Kidney (tissue), 14 donors: Measurements from ENCODE around the gene PACSIN2. TPM values are rescaled to one million over a fixed set of nuclear protein-coding genes. Genes with fewer than 3 reads are reported as not detected.

Experiments used
- DNase-seq, 5 donors: peaks; one replicate each; pipeline ENCODE4 v3.0.0-alpha.2; 2013 to 2020
- FAIRE-seq: peaks from 2 replicates; lab custom pipeline; 2012; peaks lifted over from hg19 to GRCh38; lab: Jason Lieb, UNC
- H3K27ac ChIP-seq, 2 donors: one replicate each; pipeline ENCODE4 v1.7.0; 2013; ENCODE audit warnings: low read depth in 2 of 2, low read length in 2 of 2, inconsistent platforms in 1 of 2
- H3K27me3 ChIP-seq: one replicate; pipeline ENCODE4 v1.7.1; 2013; ENCODE audit warnings: low read length, inconsistent platforms; ENCODE audit not compliant: control insufficient read depth, insufficient read depth
- H3K36me3 ChIP-seq, 3 donors: one replicate each; pipeline versions ENCODE4 v1.7.0 to v1.7.1; 2013; ENCODE audit warnings: low read length in 3 of 3, control low read depth in 1 of 3, inconsistent platforms in 1 of 3; ENCODE audit not compliant: insufficient read depth in 3 of 3, control insufficient read depth in 2 of 3
- H3K4me1 ChIP-seq, 3 donors: one replicate each; pipeline versions ENCODE4 v1.7.0 to v1.7.1; 2013; ENCODE audit warnings: low read length in 3 of 3, inconsistent platforms in 1 of 3, low read depth in 1 of 3; ENCODE audit not compliant: control insufficient read depth in 2 of 3, insufficient read depth in 2 of 3
- H3K4me3 ChIP-seq, 3 donors: one replicate each; pipeline versions ENCODE4 v1.7.0 to v1.8.1; 2013; ENCODE audit warnings: low read length in 3 of 3, control low read depth in 1 of 3, inconsistent platforms in 1 of 3
- H3K9ac ChIP-seq, 3 donors: one replicate each; pipeline versions ENCODE4 v1.7.0 to v1.7.1; 2013; ENCODE audit warnings: low read length in 3 of 3, control low read depth in 1 of 3, inconsistent platforms in 1 of 3
- H3K9me3 ChIP-seq, 3 donors: one replicate each; pipeline versions ENCODE4 v1.7.0 to v1.7.1; 2013; ENCODE audit warnings: low read length in 3 of 3, control low read depth in 1 of 3, inconsistent platforms in 1 of 3; ENCODE audit not compliant: control insufficient read depth in 2 of 3, insufficient read depth in 1 of 3
- intact Hi-C: fragments of 100-400 bp; cut with DNase I; formaldehyde crosslinking; loops from one replicate; pipeline ENCODE4 v1.11.1; 2022
- polyA plus RNA-seq: library from polyadenylated mRNA; stranded (reverse); fragments of 350-450 nt; fragmentation: Illumina TruSeq; extraction: RNeasy Lipid Tissue Mini Kit (QIAGEN cat#74804); gene quantifications from one replicate; pipeline ENCODE4 v1.2.3, GENCODE V29; 2014; ENCODE audit warnings: low read depth, low replicate concordance; ENCODE audit not compliant: insufficient read depth
- total RNA-seq: library from RNA; stranded (reverse); fragmentation: NEBNext Ultra II Directional; extraction: Animal tissue kit (Norgen Biotek cat#: 25700); gene quantifications from one replicate; pipeline ENCODE4 v1.2.1, GENCODE V29; 2021
- TF ChIP-seq, protein P1 (sequence below): IDR thresholded peaks from 3 replicates; pipeline ENCODE4 v1.5.1; 2012; ENCODE audit warnings: mild to moderate bottlenecking, moderate library complexity, borderline replicate concordance; ENCODE audit not compliant: insufficient read depth; ENCODE audit errors: extremely low read depth
- donor health status: control.
- donor health status: control.
- donor health status: control.
- donor health status: control.
- donor health status: control.
- donor health status: DM: yes; HTN: yes; CAD: no.
- donor health status: Normal renal cell carcinoma (clear cell type).

The PACSIN2 gene
- total and polyA plus RNA-seq, 2 donors from 2014 or later, result 56.3 to 105 TPM

DNA sequence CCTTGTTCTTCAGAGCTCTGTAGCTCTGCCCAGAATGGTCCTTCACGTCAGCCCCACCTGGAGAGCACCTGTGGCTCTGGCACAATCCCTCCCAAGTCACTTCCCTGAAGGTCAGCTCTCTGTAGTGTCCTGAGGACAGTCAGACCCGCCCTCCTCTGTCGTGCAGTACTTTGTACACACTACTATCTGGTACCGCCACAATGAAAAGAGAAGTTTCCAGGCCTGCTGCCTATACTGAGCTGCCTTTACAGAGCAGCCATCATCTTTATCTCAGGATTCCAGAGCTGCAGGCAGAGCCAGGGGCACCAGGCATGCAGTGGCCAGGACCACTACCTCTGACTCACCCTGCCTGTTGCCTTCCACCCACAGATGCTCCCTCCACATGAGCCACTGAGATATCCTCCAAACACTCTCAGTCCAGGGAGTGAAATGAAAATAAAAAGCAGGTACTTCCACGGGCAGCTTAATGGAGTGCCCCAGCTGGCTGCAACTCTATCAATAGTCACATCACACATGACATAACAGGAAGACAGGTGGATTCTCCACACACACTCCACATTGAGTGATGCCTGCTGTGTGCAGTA, 7.3 kb downstream of the PACSIN2 start:
- H3K9me3 ChIP-seq, result no peaks in the 10 kb centered on the region
- no peaks in the 10 kb centered on the region for H3K27me3 ChIP-seq
- peaks cover 0 to 26% (median 15%) of the 10 kb centered on the region in 3 donors for H3K4me1 ChIP-seq
- DNase-seq (peak in 1 of 5 donors; percentile 35), FAIRE-seq (no peak)
- no peaks in the 10 kb centered on the region for H3K36me3 ChIP-seq
- TF ChIP-seq, protein P1, sequence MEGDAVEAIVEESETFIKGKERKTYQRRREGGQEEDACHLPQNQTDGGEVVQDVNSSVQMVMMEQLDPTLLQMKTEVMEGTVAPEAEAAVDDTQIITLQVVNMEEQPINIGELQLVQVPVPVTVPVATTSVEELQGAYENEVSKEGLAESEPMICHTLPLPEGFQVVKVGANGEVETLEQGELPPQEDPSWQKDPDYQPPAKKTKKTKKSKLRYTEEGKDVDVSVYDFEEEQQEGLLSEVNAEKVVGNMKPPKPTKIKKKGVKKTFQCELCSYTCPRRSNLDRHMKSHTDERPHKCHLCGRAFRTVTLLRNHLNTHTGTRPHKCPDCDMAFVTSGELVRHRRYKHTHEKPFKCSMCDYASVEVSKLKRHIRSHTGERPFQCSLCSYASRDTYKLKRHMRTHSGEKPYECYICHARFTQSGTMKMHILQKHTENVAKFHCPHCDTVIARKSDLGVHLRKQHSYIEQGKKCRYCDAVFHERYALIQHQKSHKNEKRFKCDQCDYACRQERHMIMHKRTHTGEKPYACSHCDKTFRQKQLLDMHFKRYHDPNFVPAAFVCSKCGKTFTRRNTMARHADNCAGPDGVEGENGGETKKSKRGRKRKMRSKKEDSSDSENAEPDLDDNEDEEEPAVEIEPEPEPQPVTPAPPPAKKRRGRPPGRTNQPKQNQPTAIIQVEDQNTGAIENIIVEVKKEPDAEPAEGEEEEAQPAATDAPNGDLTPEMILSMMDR, result no peak
- no peak overlapping the region for H3K4me3 ChIP-seq
- no peak overlapping the region for H3K27ac ChIP-seq
- H3K9ac ChIP-seq, result no peak overlapping the region
- intact Hi-C loops, result no loop called here

GRCh38 chr22:43006753-43007152, 8.2 kb downstream of the PACSIN2 start:
- H3K4me3 ChIP-seq, result no peak overlapping the region
- no peak overlapping the region for H3K27ac ChIP-seq
- no peak overlapping the region for H3K9ac ChIP-seq
- peaks cover 0 to 34% (median 23%) of the 10 kb centered on the region in 3 donors for H3K4me1 ChIP-seq
- no peaks in the 10 kb centered on the region for H3K36me3 ChIP-seq
- FAIRE-seq (no peak), DNase-seq (peak in 1 of 5 donors; percentile 0)
- intact Hi-C loops, result no loop called here
- TF ChIP-seq, protein P1, result no peak
- H3K27me3 ChIP-seq, result no peaks in the 10 kb centered on the region
- no peaks in the 10 kb centered on the region for H3K9me3 ChIP-seq

- DNase-seq, result no peak
- Histone ChIP-seq H3K27ac (no peak overlapping the region), H3K27me3 (no peaks in the 10 kb centered on the region), H3K9ac (no peak overlapping the region), H3K9me3 (no peaks in the 10 kb centered on the region), H3K36me3 (no peaks in the 10 kb centered on the region), H3K4me1 (peaks cover 0 to 38% (median 24%) of the 10 kb centered on the region in 3 donors), H3K4me3 (no peak overlapping the region)
- intact Hi-C loops, result no loop called here
- TF ChIP-seq, protein P1, result no peak
- no peak for FAIRE-seq
Measured at GRCh38 chr22:43006016-43006505, 8.9 kb downstream of the PACSIN2 start.

DNA sequence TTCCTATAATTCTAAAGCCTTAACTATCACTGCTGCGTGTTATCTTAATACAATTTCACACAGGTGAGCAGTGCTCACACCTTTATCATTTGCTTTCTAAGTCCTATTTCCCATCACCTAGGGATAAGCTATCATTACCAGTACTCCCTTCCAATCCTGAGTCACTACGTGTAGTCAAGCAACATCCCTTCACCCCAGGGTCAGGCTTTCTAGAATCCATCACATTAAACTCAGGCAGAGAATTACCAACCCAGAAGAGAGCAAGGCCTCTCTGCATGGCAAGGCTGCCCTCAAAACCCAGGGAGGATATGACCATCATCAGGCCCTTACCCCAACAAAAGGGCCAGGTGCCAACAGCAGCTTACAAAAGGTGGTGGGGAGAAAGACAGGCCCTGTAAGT, 9.8 kb downstream of the PACSIN2 start:
- peaks cover 0 to 37% (median 18%) of the 10 kb centered on the region in 3 donors for H3K4me1 ChIP-seq
- H3K9me3 ChIP-seq, result no peaks in the 10 kb centered on the region
- DNase-seq (peak in 1 of 5 donors; percentile 28), FAIRE-seq (no peak)
- H3K36me3 ChIP-seq, result no peaks in the 10 kb centered on the region
- H3K4me3 ChIP-seq, result no peak overlapping the region
- H3K9ac ChIP-seq, result no peak overlapping the region
- no peak overlapping the region for H3K27ac ChIP-seq
- intact Hi-C loops, result no loop called here
- TF ChIP-seq, protein P1, result no peak
- no peaks in the 10 kb centered on the region for H3K27me3 ChIP-seq
